SK-N-SH treated with all-trans-retinoic acid at 6 μM for 48 hours (cell line): ENCODE measurements around the gene TTC28.

ENCODE experiments used
- ATAC-seq: fragments of 200-7000 bp; cut with Tn5 transposase; 3 replicates; pipeline ENCODE4 v1.9.1; 2020; ENCODE audit warnings: mild to moderate bottlenecking, moderate library complexity
- CSDC2 ChIP-seq: fragments of 250-450 bp; sonication (Bioruptor Pico); IDR thresholded peaks from 2 replicates; pipeline ENCODE4 v1.5.0; 2020; ENCODE audit warnings: mild to moderate bottlenecking, moderate library complexity
- ESRRG ChIP-seq: fragments of 250-450 bp; sonication (Bioruptor Pico); IDR thresholded peaks from 2 replicates; pipeline ENCODE4 v1.6.1; 2021; ENCODE audit warnings: mild to moderate bottlenecking
- GLIS3 ChIP-seq: fragments of 250-450 bp; sonication (Bioruptor Pico); IDR thresholded peaks from 2 replicates; pipeline ENCODE4 v1.5.0; 2020; ENCODE audit warnings: mild to moderate bottlenecking, moderate library complexity
- ISL1 ChIP-seq: fragments of 250-450 bp; sonication (Bioruptor Pico); IDR thresholded peaks from 2 replicates; pipeline ENCODE4 v2.1.2; 2022; ENCODE audit warnings: mild to moderate bottlenecking, moderate library complexity
- TOX ChIP-seq: fragments of 250-450 bp; sonication (Bioruptor Pico); IDR thresholded peaks from 2 replicates; pipeline ENCODE4 v1.8.0; 2021; ENCODE audit warnings: mild to moderate bottlenecking, moderate library complexity, borderline replicate concordance
- ZC3H10 ChIP-seq: fragments of 250-450 bp; sonication (Bioruptor Pico); IDR thresholded peaks from 2 replicates; pipeline ENCODE4 v1.5.1; 2021; ENCODE audit warnings: mild to moderate bottlenecking, moderate library complexity
- ZFP3 ChIP-seq: fragments of 250-450 bp; sonication (Bioruptor Pico); IDR thresholded peaks from 2 replicates; pipeline ENCODE4 v1.5.0; 2020; ENCODE audit warnings: mild to moderate bottlenecking, moderate library complexity
- ZFP30 ChIP-seq: fragments of 450-650 bp; formaldehyde crosslinking; IDR thresholded peaks from 2 replicates; pipeline ENCODE4 v1.5.0; 2022; ENCODE audit warnings: mild to moderate bottlenecking, moderate library complexity
- ZNF70 ChIP-seq: fragments of 450-650 bp; formaldehyde crosslinking; IDR thresholded peaks from 2 replicates; pipeline ENCODE4 v1.5.0; 2020; ENCODE audit warnings: mild to moderate bottlenecking, moderate library complexity
- ZNF8 ChIP-seq: fragments of 450-650 bp; formaldehyde crosslinking; IDR thresholded peaks from 2 replicates; pipeline ENCODE4 v1.5.0; 2020; ENCODE audit warnings: mild to moderate bottlenecking, moderate library complexity
- TF ChIP-seq, protein P1 (sequence below): fragments of 250-450 bp; sonication (Bioruptor Pico); IDR thresholded peaks from 2 replicates; pipeline ENCODE4 v1.5.1; 2020; ENCODE audit warnings: low read depth, mild to moderate bottlenecking, moderate library complexity
- TF ChIP-seq, protein P2 (sequence below): fragments of 250-450 bp; sonication (Bioruptor Pico); IDR thresholded peaks from 2 replicates; pipeline ENCODE4 v1.5.1; 2021; ENCODE audit warnings: mild to moderate bottlenecking, moderate library complexity
- TF ChIP-seq, protein P3 (sequence below): fragments of 250-450 bp; sonication (Bioruptor Pico); IDR thresholded peaks from 2 replicates; pipeline ENCODE4 v1.8.0; 2020; ENCODE audit warnings: mild to moderate bottlenecking, moderate library complexity, borderline replicate concordance

The TTC28 gene

DNA sequence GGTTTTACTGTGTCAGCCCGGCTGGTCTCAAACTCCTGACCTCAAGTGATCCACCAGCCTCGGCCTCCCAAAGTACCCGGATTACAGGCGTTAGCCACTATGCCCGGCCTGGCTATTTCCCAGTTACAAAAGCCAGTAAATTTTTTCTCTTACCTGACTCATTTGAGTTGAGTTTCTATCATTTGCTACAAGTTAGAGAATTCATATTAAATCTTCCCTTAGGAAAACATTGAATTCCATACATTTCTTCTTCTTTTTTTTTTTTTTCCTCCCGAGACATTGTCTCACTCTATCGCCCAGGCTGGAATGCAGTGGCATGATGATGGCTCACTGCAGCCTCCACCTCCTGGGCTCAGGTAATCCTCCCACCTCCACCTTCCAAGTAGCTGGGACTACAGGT, 36.0 kb upstream of the TTC28 start:
- ATAC-seq = no peak
- TF ChIP-seq TOX (CRISPR knock-in tag) (no peak), ZNF8 (CRISPR knock-in tag) (no peak)
- TF ChIP-seq, protein P1, sequence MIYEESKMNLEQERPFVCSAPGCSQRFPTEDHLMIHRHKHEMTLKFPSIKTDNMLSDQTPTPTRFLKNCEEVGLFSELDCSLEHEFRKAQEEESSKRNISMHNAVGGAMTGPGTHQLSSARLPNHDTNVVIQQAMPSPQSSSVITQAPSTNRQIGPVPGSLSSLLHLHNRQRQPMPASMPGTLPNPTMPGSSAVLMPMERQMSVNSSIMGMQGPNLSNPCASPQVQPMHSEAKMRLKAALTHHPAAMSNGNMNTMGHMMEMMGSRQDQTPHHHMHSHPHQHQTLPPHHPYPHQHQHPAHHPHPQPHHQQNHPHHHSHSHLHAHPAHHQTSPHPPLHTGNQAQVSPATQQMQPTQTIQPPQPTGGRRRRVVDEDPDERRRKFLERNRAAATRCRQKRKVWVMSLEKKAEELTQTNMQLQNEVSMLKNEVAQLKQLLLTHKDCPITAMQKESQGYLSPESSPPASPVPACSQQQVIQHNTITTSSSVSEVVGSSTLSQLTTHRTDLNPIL (CRISPR knock-in tag) = no peak
- TF ChIP-seq, protein P2, sequence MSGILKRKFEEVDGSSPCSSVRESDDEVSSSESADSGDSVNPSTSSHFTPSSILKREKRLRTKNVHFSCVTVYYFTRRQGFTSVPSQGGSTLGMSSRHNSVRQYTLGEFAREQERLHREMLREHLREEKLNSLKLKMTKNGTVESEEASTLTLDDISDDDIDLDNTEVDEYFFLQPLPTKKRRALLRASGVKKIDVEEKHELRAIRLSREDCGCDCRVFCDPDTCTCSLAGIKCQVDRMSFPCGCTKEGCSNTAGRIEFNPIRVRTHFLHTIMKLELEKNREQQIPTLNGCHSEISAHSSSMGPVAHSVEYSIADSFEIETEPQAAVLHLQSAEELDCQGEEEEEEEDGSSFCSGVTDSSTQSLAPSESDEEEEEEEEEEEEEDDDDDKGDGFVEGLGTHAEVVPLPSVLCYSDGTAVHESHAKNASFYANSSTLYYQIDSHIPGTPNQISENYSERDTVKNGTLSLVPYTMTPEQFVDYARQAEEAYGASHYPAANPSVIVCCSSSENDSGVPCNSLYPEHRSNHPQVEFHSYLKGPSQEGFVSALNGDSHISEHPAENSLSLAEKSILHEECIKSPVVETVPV (CRISPR knock-in tag) = no peak

DNA sequence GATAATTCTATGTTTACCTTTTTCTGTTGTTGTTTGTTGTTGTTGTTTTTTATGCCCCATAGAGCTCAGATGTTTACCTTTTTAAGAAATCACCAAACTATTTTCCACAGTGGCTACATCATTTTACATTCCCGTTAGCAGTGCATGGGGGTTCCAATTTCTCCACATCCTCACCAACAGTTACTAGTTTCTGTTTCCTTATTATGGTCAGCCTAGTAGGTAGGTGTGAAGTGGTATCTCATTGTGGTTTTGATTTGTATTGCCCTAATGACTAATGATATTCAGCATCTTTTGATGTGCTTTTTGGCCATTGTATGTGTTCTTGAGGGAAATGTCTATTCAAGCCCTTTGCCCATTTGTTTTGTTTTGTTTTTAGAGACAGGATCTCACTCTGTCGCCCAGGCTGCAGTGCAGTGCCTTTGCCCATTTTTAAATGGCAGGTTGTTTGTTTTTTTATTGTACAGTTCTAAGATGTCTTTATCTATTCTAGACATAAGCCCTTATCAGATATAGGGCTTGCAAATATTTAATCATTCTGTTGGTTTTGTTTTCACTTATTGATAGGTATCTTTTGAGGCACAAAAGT, 34.5 kb upstream of the TTC28 start:
- ATAC-seq = no peak
- TF ChIP-seq ZNF70 (CRISPR knock-in tag) (no peak), ZFP30 (CRISPR knock-in tag) (no peak), TOX (CRISPR knock-in tag) (no peak), ZC3H10 (CRISPR knock-in tag) (no peak)
- TF ChIP-seq, protein P2 (CRISPR knock-in tag) = no peak
- TF ChIP-seq, protein P3, sequence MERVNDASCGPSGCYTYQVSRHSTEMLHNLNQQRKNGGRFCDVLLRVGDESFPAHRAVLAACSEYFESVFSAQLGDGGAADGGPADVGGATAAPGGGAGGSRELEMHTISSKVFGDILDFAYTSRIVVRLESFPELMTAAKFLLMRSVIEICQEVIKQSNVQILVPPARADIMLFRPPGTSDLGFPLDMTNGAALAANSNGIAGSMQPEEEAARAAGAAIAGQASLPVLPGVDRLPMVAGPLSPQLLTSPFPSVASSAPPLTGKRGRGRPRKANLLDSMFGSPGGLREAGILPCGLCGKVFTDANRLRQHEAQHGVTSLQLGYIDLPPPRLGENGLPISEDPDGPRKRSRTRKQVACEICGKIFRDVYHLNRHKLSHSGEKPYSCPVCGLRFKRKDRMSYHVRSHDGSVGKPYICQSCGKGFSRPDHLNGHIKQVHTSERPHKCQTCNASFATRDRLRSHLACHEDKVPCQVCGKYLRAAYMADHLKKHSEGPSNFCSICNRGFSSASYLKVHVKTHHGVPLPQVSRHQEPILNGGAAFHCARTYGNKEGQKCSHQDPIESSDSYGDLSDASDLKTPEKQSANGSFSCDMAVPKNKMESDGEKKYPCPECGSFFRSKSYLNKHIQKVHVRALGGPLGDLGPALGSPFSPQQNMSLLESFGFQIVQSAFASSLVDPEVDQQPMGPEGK (CRISPR knock-in tag) = no peak

DNA sequence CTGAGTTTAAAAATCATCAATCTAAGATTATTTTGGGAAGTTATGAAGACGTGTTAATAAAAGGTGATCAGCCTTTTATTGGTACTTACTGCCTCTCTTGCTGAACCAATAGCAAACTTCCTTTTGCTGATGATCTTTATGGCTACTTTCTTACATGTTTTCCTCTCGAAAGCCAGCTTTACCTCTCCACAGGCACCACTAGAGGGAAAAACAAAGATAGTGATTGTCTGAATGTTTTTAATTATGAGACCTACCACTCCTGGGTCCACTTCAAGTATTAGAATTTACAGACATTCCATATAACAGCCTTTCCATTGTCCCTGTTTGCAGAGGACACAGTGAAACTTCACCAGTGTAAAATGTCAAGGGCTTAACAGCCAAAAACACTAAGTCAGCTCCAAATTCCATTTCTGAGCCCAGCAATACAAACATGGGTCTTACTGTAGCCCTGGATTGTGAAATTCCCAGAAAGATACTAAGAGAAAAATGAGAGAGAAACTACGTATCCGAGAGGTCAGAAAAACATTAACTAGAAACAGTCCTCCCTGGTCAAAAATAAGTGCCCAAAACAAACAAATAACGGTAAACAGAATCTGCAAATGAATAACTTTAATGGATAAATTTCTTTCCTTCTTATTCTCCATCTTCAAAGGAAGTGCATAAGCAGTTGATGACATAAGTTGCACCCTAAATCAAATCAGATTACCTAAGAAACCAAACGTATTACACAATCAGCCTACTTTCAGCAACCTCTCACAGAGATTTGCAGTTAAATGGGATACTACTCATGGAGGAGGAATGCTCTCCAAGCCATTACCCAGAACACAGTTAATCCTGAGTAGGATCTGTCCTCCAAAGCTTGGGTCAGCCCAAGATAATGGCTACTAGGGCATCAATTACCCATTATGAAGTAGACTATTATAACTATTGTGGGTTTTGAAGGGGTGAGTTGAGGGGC, 32.5 kb upstream of the TTC28 start:
- TF ChIP-seq ESRRG = no peak
- peak; percentile 57 for TF ChIP-seq ZFP3
- no peak for TF ChIP-seq CSDC2 (CRISPR knock-in tag)
- TF ChIP-seq, protein P3 (CRISPR knock-in tag) = peak; percentile 85
- peak; percentile 48; the same call in 1 of the 2 replicates for TF ChIP-seq TOX (CRISPR knock-in tag)
- TF ChIP-seq ZNF8 (CRISPR knock-in tag) = no peak
- TF ChIP-seq GLIS3 (CRISPR knock-in tag) = 0 out of 2 replicates have a peak, but pooled peaks have one; percentile 30
- TF ChIP-seq ZC3H10 (CRISPR knock-in tag) = peak; percentile 86
- TF ChIP-seq, protein P1 (CRISPR knock-in tag) = peak; percentile 92; the same call in 1 of the 2 replicates
- TF ChIP-seq ISL1 = peak; percentile 98
- ATAC-seq = peak; percentile 85

DNA sequence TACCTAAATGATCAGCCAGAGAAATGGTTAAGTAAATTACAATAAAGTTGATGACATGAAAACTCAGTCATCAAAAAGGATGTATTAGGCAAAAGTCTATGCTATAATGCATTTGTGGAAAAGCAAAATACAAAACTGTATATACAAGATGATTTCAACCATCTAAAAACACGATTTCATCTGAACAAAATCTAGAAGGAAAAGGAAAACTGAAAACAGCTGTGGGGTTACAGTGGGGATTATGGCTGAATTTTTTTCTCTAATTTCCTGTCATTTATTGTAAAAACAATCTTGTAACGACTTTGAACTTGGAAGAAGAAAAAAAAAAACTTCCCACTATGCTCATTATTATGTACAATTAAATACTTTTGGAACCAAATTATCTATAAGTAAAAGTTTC, 31.7 kb upstream of the TTC28 start:
- no peak for ATAC-seq
- TF ChIP-seq ZNF8 (CRISPR knock-in tag) (no peak), CSDC2 (CRISPR knock-in tag) (no peak), ZFP3 (no peak)
- TF ChIP-seq, all 23 proteins: peak for 0
